DND-41 (cell line): ENCODE results near the gene NHEJ1.

Experiments used
- CTCF ChIP-seq: IDR thresholded peaks from 2 replicates; pipeline ENCODE4 v1.5.1; 2012; ENCODE audit warnings: borderline replicate concordance, low read length, moderate library complexity, mild to moderate bottlenecking; ENCODE audit not compliant: poor library complexity, severe bottlenecking; ENCODE audit errors: extremely low read depth
- EZH2 ChIP-seq: IDR thresholded peaks from 3 replicates; pipeline ENCODE4 v1.6.1; 2012; ENCODE audit warnings: borderline replicate concordance, low read depth, mild to moderate bottlenecking, moderate library complexity, low read length, inconsistent platforms; ENCODE audit not compliant: severe bottlenecking

GRCh38 chr2:219030177-219030940 is 130.3 kb downstream of the NHEJ1 start:
- TF ChIP-seq CTCF, result no peak
- no peak for TF ChIP-seq EZH2
